HG03520 (cell line): ENCODE data around the gene MGAT5.

ENCODE experiments used
- ATAC-seq: cut with Tn5 transposase; IDR thresholded peaks from one replicate; pipeline ENCODE4 v1.9.1; 2021; ENCODE audit warnings: mild to moderate bottlenecking, moderate library complexity; ENCODE audit not compliant: unreplicated experiment

The MGAT5 gene

GRCh38 chr2:134386310-134386709 is 132.4 kb downstream of the MGAT5 start:
- no peak for ATAC-seq

- no peak for ATAC-seq
These were observed 135.5 kb downstream of the MGAT5 start for GRCh38 chr2:134389381-134389780.

- ATAC-seq = peak; percentile 91
These were observed 137.9 kb downstream of the MGAT5 start for GRCh38 chr2:134391751-134392160.

DNA sequence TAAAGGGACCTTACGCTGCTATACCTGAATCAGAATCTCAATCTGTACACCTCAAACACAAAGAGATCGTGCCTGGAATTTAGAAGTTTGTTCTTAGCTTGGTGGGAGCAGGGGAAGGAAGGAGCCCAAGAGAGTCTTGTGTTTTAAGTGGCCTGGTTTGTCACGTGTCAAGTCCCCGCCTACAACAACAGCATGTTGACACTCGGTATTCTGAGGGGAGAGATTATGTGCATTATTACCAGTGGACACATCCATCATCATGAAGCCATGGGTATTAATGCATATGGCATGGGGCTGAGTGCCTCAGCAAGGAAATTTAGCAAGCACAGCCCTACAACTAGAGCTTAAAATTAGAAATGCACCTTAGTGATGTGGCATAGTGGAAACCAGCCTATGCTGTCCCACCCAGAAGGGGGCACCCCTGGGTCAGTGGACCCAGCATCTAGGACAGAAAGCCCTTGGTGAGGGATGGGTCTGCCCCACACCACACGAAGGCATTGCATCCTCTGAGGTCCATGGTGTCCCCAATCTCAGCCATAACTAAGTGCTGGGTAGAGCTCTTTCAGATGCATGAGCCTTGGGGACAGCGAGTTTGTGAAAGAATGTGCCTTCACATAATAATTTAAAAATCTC is 138.7 kb downstream of the MGAT5 start:
- no peak for ATAC-seq

DNA sequence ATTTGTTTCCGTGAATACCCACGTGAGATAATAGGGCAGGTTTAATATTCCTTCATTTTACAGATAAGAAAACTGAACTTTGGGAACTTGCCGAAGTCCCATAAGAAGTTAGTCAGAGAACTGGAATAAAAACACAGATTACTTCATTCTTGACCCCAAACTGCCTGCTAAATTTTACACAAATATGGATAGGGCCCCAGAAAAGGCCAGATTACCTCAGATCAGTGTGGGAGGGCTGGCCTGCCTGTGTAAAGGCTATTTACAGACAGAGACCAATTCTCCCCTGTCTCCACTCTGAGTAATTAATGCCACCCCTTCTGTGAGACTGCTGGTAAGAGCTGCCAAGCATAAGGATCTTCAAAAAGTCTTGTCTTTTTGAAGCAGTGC is 139.2 kb downstream of the MGAT5 start:
- ATAC-seq = no peak

DNA sequence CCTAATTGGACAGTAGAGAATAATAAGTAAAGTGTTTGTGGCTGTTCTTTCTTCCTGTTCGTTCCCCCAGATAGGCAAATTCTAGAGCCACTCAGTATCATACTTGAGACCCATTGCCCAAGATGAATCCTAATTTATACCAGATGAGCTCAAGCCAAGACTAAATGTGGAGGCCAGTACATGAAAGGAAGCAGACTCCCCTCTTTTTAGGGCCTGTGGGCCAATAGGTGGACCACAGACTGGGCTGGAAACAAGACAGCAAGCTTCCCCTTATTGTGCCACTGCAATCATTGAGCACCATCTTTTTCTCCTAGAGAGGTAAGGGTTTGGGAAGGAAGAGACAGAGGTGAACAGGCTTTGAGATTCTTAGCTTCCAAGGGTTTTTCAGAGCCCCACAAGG is 141.9 kb downstream of the MGAT5 start:
- ATAC-seq = no peak

GRCh38 chr2:134396493-134396892 is 142.6 kb downstream of the MGAT5 start:
- no peak for ATAC-seq

DNA sequence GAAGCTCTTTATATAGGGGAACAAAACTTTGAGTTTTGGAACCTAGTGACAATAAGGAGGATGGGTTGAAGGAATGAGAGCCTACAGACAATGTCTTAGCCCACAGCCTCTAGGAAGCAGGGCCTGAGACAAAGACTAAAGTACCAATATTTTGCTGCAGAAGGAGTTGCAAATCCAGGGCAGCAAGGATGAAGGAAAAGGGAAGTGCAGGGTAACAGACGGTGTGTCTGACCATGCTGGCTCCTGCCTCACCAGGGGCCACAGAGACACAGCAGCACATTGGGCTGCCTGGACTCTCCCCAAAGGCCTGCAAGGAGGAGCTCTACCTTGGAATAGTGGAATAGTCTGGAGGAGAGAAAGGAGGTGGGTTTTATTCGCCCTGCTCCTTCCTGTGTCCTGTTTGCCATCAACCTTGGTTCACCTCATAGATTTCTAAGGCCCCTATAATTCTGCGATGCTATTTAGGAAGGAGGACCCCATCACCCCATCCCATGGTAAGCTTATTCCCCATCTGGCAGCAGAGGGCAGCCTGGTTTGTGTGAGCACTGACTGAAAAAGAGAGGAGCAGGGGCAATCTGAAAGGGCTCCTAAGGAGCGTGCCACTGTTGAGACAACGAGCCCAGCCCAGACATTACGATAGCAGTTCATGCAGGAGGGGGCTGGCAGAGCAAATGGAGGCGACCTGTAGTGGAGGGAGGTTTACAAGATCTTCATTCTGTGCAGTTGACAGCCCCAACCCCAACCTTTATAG is 143.4 kb downstream of the MGAT5 start:
- ATAC-seq = no peak

GRCh38 chr2:134398300-134398699 is 144.4 kb downstream of the MGAT5 start:
- ATAC-seq = no peak

DNA sequence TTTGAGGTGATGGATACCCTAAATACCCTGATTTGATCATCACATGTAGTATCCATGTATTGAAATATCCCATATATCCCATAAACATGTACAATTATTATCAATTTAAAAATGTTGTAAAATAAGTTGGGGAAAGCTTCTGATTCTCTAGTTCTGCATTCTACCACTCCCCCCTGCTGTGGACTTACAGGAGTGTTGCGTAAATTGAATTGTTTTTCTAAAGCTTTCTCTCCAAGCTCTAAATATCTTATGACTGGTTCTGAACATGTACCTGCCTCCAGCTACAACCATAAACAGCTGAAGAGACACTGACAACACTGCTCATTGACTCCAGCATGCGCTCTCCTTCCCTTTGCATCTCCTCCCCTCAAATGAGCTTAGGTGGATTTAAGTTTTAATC is 145.2 kb downstream of the MGAT5 start:
- no peak for ATAC-seq

- no peak for ATAC-seq
These were observed 147.2 kb downstream of the MGAT5 start for GRCh38 chr2:134401081-134401497.

DNA sequence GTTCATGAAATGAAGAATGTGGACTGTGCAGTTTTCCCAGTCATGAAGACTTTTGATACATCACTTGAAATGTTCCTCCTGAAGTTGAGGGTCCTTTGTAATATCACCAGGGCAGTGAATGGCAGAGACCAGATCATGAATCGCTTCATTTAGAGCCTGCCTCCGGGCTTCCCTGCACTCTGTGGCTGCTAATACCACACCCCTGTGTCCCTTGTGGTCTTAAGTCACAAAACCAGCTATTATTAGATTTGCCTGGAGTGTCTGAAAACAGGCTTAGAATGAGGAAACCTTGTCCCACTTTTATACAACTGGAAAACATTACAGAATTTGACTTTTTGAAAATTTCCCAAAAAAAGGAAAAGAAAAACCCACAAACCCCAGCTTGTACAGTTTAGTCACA is 147.9 kb downstream of the MGAT5 start:
- no peak for ATAC-seq

- ATAC-seq = no peak
These were observed 148.5 kb downstream of the MGAT5 start for GRCh38 chr2:134402410-134402809.

- no peak for ATAC-seq
These were observed 151.8 kb downstream of the MGAT5 start for GRCh38 chr2:134405611-134406081.

DNA sequence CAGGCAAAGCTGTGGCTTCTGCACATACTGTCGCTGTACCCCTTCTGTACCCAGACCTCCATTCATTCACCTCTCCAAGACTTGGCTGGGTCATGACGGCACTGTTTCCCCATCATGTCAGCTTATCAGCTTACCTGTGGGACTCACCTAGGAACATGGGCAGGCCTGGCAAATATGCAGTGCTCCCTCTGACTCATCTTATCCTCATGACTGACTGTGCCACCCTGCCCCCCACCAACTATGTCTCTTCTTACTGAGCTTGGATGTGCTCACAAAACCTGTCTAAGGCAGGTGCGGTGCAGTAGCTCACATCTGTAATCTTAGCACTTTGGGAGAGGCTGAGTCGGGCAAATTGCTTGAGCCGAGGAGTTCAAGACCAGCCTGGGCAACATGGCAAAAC is 152.4 kb downstream of the MGAT5 start:
- no peak for ATAC-seq

DNA sequence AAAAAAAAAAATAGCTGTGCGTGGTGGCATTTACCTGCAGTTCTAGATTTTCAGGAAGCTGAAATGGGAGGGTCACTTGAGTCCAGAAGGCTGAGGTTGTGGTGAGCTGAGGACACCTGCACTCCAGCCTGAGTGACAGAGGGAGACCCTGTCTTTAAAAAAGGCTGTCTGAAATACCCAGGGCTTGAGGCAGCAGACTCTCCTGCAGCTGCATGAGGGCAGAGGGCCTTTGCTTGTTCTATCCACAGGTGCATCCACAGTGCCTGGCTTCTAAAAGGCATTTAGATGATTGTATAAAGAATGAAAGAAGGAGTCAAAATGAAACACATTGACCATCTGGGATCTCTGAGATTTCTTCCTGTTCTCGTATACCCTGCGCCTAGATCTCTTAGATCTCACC is 152.9 kb downstream of the MGAT5 start:
- ATAC-seq = no peak

- no peak for ATAC-seq
These were observed 153.4 kb downstream of the MGAT5 start for GRCh38 chr2:134407154-134407890.

- ATAC-seq = no peak
These were observed 154.5 kb downstream of the MGAT5 start for GRCh38 chr2:134408386-134408785.

DNA sequence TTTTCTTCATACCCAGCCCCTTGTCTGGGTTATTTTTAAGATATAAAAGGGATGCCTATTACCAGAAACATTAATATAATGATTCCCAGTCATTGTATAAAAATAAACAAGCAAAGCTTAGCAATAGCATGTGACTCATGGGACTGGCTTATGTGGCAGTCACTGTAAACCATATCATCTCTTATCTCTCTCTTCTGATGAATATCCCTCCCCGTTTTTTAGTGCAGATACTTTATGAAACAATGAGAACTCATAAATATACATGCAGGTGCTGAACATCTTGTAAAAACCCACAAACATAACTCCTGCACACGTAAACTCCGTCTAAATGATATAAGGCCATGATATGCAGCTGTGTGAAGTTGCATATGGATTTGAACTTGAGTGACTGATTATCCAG is 154.9 kb downstream of the MGAT5 start:
- no peak for ATAC-seq

GRCh38 chr2:134410006-134410405 is 156.1 kb downstream of the MGAT5 start:
- no peak for ATAC-seq

DNA sequence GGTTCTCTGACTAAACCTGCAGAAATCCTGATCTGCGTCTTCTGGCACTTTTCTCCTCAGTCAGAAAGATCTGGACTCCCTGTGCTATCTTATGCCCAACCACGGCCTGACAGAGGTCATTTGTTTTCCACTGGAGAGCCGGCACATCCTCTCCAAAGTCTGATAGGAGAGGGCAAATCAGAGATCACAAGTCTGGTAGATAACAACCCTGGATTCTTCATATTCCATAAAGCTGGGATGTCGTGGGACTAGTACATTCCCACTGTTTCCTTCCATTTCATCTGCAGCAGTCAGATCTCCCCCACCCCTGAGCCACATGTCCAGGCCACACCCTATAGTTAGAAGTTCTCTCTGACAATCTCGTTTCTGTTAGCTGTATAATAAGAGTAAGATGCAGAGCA is 157.0 kb downstream of the MGAT5 start:
- ATAC-seq = no peak

DNA sequence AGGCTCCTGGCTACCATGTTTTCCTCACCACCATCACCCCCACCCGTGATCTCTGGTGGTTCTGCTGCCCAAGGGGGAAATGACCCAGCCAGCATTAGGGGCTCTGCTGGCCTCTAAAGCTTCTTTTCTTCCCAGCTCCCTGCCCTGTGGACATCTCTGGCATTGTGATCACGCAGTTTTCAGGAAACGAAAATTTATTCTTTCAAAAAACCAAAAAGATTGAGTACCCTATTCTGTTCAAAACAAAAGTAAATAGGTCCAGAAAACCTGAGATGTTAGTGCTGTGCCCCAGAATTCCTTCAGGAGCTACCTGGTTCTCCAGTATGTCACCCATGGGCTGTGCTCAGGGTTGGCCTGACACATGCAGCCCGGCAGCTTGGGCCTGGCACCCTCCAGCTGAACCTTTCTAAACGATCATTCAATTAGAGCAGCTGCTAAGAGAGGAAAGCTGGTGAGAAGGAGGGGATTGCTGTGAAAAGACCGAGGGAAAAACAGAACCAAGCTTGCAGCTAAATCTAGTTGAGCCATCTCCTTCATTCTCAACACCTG is 157.5 kb downstream of the MGAT5 start:
- no peak for ATAC-seq
